ENCODE data around the gene GINS2. TPM values are rescaled to one million over a fixed set of nuclear protein-coding genes. Genes with fewer than 3 reads are reported as not detected.

Gene GINS2
- total RNA-seq, 1 experiment from 2014 or later, result 12.0 TPM

- ChIA-PET CTCF (no interaction called here), POLR2A (no interaction called here)
- no peaks in the 10 kb centered on the region for H3K27me3 ChIP-seq (ENCODE audit: control insufficient read depth, insufficient read depth, low read length)
- no peak for TF ChIP-seq SIN3A (IDR thresholded peaks at IDR 0.05; ENCODE audit: borderline replicate concordance, insufficient read depth, low read depth, low read length)
- no peak for TF ChIP-seq POLR2AphosphoS5 (IDR thresholded peaks at IDR 0.05; ENCODE audit: low read depth, low read length)
- no peak for TF ChIP-seq REST (IDR thresholded peaks at IDR 0.05; ENCODE audit: insufficient read depth in 1 of 2, low read depth in 2 of 2, low read length in 1 of 2)
- no peak for TF ChIP-seq CTCF (IDR thresholded peaks at IDR 0.05)
- no peak for TF ChIP-seq TCF7L2 (IDR thresholded peaks at IDR 0.05; ENCODE audit: low read depth, low read length)
- DNase-seq (ENCODE audit: low read depth, low spot score), result no peak
- intact Hi-C loops (cut with micrococcal nuclease; ENCODE audit: unreplicated experiment) (no loop called here), in situ Hi-C loops (cut with HindIII; ENCODE audit: low pct_unique_long_range_greater_than_20kb, low sequenced_read_pairs) (no loop called here)
- ATAC-seq, result no peak
- H3K27ac ChIP-seq (ENCODE audit: low read length), result peak overlapping the region; percentile 74
- H3K9me3 ChIP-seq (ENCODE audit: control insufficient read depth, insufficient read depth, low read depth, low read length), result no peaks in the 10 kb centered on the region
- peaks cover 8% of the 10 kb centered on the region for H3K36me3 ChIP-seq (ENCODE audit: control insufficient read depth, insufficient read depth, low read length)
- no TSS peak for BruUV-seq (replicated peaks)
- peaks cover 47% of the 10 kb centered on the region for H3K4me1 ChIP-seq (ENCODE audit: control insufficient read depth, insufficient read depth, low read length)
- H3K4me3 ChIP-seq (ENCODE audit: low read depth in 2 of 2, low read length in 2 of 2), result no peak overlapping the region
These were observed 35.4 kb downstream of the GINS2 start for GRCh38 chr16:85653290-85653891.

- H3K27me3 ChIP-seq (ENCODE audit: control insufficient read depth, insufficient read depth, low read length), result no peaks in the 10 kb centered on the region
- BruUV-seq (replicated peaks), result no TSS peak
- no peak for DNase-seq (ENCODE audit: low read depth, low spot score)
- ATAC-seq, result peak; percentile 78
- H3K4me3 ChIP-seq (ENCODE audit: low read depth in 2 of 2, low read length in 2 of 2), result no peak overlapping the region
- in situ Hi-C loops (cut with HindIII; ENCODE audit: low pct_unique_long_range_greater_than_20kb, low sequenced_read_pairs), result no loop called here
- H3K36me3 ChIP-seq (ENCODE audit: control insufficient read depth, insufficient read depth, low read length), result peaks cover 6% of the 10 kb centered on the region
- no peaks in the 10 kb centered on the region for H3K9me3 ChIP-seq (ENCODE audit: control insufficient read depth, insufficient read depth, low read depth, low read length)
- H3K4me1 ChIP-seq (ENCODE audit: control insufficient read depth, insufficient read depth, low read length), result peaks cover 50% of the 10 kb centered on the region
- TF ChIP-seq REST (IDR thresholded peaks at IDR 0.05; ENCODE audit: insufficient read depth in 1 of 2, low read depth in 2 of 2, low read length in 1 of 2) (no peak), POLR2AphosphoS5 (IDR thresholded peaks at IDR 0.05; ENCODE audit: low read depth, low read length) (no peak), CTCF (IDR thresholded peaks at IDR 0.05) (no peak), TCF7L2 (IDR thresholded peaks at IDR 0.05; ENCODE audit: low read depth, low read length) (no peak), SIN3A (IDR thresholded peaks at IDR 0.05; ENCODE audit: borderline replicate concordance, insufficient read depth, low read depth, low read length) (no peak)
- ChIA-PET POLR2A (no interaction called here), CTCF (no interaction called here)
- intact Hi-C loops (cut with micrococcal nuclease; ENCODE audit: unreplicated experiment), result no loop called here
- peak overlapping the region; percentile 83 for H3K27ac ChIP-seq (ENCODE audit: low read length)
These were observed 36.1 kb downstream of the GINS2 start for GRCh38 chr16:85652431-85653221.
